HL-60 (cell line): ENCODE data around the gene PIK3R1.

Experiments
- DNase-seq, 2 experiments: peaks; one replicate each; pipeline ENCODE4 v3.0.0-alpha.2; 2010 to 2020; ENCODE audit warnings: low read depth in 1 of 2, low spot score in 1 of 2
- H3K27ac ChIP-seq: fragments of 250-450 bp; sonication (Bioruptor Pico); replicated peaks from 2 replicates; pipeline ENCODE4 v1.5.1; 2020; ENCODE audit warnings: mild to moderate bottlenecking, moderate library complexity
- H3K27me3 ChIP-seq: fragments of 250-450 bp; sonication (Bioruptor Pico); 2 replicates; pipeline ENCODE4 v1.5.1; 2021; ENCODE audit warnings: mild to moderate bottlenecking, moderate library complexity; ENCODE audit not compliant: insufficient read depth, poor library complexity, severe bottlenecking
- H3K4me3 ChIP-seq: replicated peaks from 2 replicates; pipeline ENCODE4 v1.5.1; 2011; ENCODE audit warnings: mild to moderate bottlenecking, control low read depth, low read length; ENCODE audit not compliant: insufficient read depth
- GABPA ChIP-seq: IDR thresholded peaks from 2 replicates; pipeline ENCODE4 v1.6.1; 2012; ENCODE audit warnings: low read depth
- POLR2AphosphoS5 ChIP-seq: IDR thresholded peaks from 2 replicates; pipeline ENCODE4 v1.6.1; 2012; ENCODE audit warnings: low read depth
- REST ChIP-seq: IDR thresholded peaks from 2 replicates; pipeline ENCODE4 v1.6.1; 2012; ENCODE audit warnings: low read depth; ENCODE audit not compliant: insufficient replicate concordance
- SPI1 ChIP-seq: IDR thresholded peaks from 2 replicates; pipeline ENCODE4 v1.6.1; 2012; ENCODE audit warnings: low read depth, mild to moderate bottlenecking, borderline replicate concordance
- TF ChIP-seq, protein P1 (sequence below): IDR thresholded peaks from one replicate; pipeline ENCODE4 v1.5.1; 2011; ENCODE audit warnings: low read length, control low read depth, inconsistent platforms; ENCODE audit not compliant: insufficient read depth

The PIK3R1 gene

DNA sequence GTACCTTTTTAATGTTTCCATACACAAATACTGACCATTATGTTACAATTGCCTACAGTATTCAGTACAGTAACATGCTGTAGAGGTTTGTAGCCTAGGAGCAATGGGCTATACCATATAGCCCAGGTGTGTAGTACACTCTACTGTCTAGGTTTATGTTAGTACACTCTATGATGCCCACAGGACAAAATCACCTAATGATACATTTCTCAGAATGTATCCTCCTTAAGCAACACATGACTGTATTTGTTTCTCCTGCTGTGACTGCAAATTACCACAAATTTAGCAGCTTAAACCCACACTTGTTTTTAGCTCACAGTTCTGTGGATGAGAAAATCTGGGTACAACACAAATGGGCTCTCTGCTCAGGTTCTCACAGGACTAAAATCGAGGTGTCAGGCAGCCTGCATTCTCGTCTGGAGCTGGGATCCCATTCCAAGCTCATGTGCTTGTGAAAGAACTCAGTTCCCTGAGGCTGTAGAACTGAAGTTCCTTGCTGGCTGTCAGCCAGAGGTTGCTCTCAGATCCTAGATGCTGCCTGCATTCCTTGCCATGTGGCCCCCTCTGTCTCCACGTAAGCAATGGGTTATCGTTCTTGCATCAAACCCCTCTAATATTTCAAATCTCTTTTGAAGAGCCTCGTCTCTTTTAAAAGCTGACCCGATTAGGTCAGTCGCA lies 38.6 kb upstream of the PIK3R1 start:
- no peak for DNase-seq
- TF ChIP-seq GABPA (no peak), SPI1 (no peak), POLR2AphosphoS5 (no peak), REST (no peak)
- TF ChIP-seq, protein P1, sequence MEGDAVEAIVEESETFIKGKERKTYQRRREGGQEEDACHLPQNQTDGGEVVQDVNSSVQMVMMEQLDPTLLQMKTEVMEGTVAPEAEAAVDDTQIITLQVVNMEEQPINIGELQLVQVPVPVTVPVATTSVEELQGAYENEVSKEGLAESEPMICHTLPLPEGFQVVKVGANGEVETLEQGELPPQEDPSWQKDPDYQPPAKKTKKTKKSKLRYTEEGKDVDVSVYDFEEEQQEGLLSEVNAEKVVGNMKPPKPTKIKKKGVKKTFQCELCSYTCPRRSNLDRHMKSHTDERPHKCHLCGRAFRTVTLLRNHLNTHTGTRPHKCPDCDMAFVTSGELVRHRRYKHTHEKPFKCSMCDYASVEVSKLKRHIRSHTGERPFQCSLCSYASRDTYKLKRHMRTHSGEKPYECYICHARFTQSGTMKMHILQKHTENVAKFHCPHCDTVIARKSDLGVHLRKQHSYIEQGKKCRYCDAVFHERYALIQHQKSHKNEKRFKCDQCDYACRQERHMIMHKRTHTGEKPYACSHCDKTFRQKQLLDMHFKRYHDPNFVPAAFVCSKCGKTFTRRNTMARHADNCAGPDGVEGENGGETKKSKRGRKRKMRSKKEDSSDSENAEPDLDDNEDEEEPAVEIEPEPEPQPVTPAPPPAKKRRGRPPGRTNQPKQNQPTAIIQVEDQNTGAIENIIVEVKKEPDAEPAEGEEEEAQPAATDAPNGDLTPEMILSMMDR, result no peak
- Histone ChIP-seq H3K27ac (no peak overlapping the region), H3K27me3 (no peaks in the 10 kb centered on the region), H3K4me3 (no peak overlapping the region)

- no peaks in the 10 kb centered on the region for H3K27me3 ChIP-seq
- no peak overlapping the region for H3K27ac ChIP-seq
- no peak for DNase-seq
- TF ChIP-seq REST (no peak), SPI1 (no peak), GABPA (no peak), POLR2AphosphoS5 (no peak)
- TF ChIP-seq, protein P1, result no peak
- no peak overlapping the region for H3K4me3 ChIP-seq
Measured at GRCh38 chr5:68177676-68178075, 37.9 kb upstream of the PIK3R1 start.

DNA sequence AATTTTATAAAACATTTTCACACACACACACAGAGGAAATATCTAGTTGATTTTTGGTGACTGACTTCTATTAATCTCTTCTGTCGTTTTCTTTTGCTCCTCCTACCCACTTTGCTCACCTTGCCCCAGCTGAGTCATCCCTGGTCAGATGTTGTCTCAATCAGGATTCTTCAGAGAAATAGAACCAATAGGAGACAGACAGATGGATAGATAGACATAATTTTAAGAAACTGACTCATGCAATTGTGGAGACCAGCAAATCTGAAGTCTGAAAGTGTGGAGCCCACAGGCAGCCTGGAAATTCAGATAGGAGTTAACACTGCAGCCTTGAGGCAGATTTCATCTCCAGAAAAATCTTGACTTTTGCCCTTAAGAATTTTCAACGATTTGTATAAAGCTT lies 37.0 kb upstream of the PIK3R1 start:
- TF ChIP-seq GABPA (no peak), POLR2AphosphoS5 (no peak), SPI1 (no peak), REST (no peak)
- TF ChIP-seq, protein P1, result no peak
- Histone ChIP-seq H3K27me3 (no peaks in the 10 kb centered on the region), H3K4me3 (no peak overlapping the region), H3K27ac (no peak overlapping the region)
- DNase-seq, result no peak
